Gastrocnemius medialis (tissue), 4 donors: Measurements from ENCODE around the gene GMFB.

ENCODE experiments used
- CTCF ChIP-seq, 5 experiments: fragments of 450-650 bp in 3 of 5; fragments of 200-600 bp in 2 of 5; sonication (generic) in 2 of 5; IDR thresholded peaks in 4 of 5; conservative IDR thresholded peaks in 1 of 5; 1 replicate in 4 of 5; 2 replicates in 1 of 5; pipeline ENCODE4 v1.5.1; 2016 to 2019; ENCODE audit warnings: antibody characterized with exemption in 5 of 5, mild to moderate bottlenecking in 3 of 5, moderate library complexity in 3 of 5
- POLR2A ChIP-seq, 2 donors: fragments of 450-650 bp; IDR thresholded peaks; one replicate each; pipeline ENCODE4 v1.6.1; 2017; ENCODE audit warnings: antibody characterized with exemption in 2 of 2, mild to moderate bottlenecking in 2 of 2, moderate library complexity in 2 of 2

- no peak for TF ChIP-seq CTCF (IDR thresholded peaks at IDR 0.05 in 4 of 5, conservative IDR thresholded peaks at IDR 0.05 in 1 of 5)
- TF ChIP-seq POLR2A (IDR thresholded peaks at IDR 0.05), result no peak
Measured at GRCh38 chr14:54486685-54487084, 2.1 kb downstream of the GMFB start.
